ENCODE results near the gene TMEM147.

Gene TMEM147

GRCh38 chr19:35519291-35519690 is 26.1 kb upstream of the TMEM147 start:
- no peak overlapping the region for H3K4me3 ChIP-seq (ENCODE audit: low read depth, low read length)
- H3K9ac ChIP-seq (ENCODE audit: low read depth, low read length) = no peak overlapping the region
- no peak overlapping the region for H3K27ac ChIP-seq (ENCODE audit: low read depth, low read length)
- peaks cover 11% of the 10 kb centered on the region for H3K4me1 ChIP-seq (ENCODE audit: control insufficient read depth, insufficient read depth, low read length)
- no peaks in the 10 kb centered on the region for H3K36me3 ChIP-seq (ENCODE audit: control insufficient read depth, insufficient read depth, low read length)
- no peaks in the 10 kb centered on the region for H3K27me3 ChIP-seq (ENCODE audit: control insufficient read depth, insufficient read depth, low read length)
- H3K9me3 ChIP-seq (ENCODE audit: control insufficient read depth, insufficient read depth, low read length) = no peaks in the 10 kb centered on the region

GRCh38 chr19:35521124-35521743 is 24.2 kb upstream of the TMEM147 start:
- no peaks in the 10 kb centered on the region for H3K27me3 ChIP-seq (ENCODE audit: control insufficient read depth, insufficient read depth, low read length)
- H3K9me3 ChIP-seq (ENCODE audit: control insufficient read depth, insufficient read depth, low read length) = no peaks in the 10 kb centered on the region
- no peak overlapping the region for H3K4me3 ChIP-seq (ENCODE audit: low read depth, low read length)
- H3K36me3 ChIP-seq (ENCODE audit: control insufficient read depth, insufficient read depth, low read length) = no peaks in the 10 kb centered on the region
- H3K9ac ChIP-seq (ENCODE audit: low read depth, low read length) = no peak overlapping the region
- H3K27ac ChIP-seq (ENCODE audit: low read depth, low read length) = no peak overlapping the region
- H3K4me1 ChIP-seq (ENCODE audit: control insufficient read depth, insufficient read depth, low read length) = peaks cover 14% of the 10 kb centered on the region

GRCh38 chr19:35522745-35523327 is 22.6 kb upstream of the TMEM147 start:
- Histone ChIP-seq H3K27me3 (ENCODE audit: control insufficient read depth, insufficient read depth, low read length) (no peaks in the 10 kb centered on the region), H3K36me3 (ENCODE audit: control insufficient read depth, insufficient read depth, low read length) (no peaks in the 10 kb centered on the region), H3K9me3 (ENCODE audit: control insufficient read depth, insufficient read depth, low read length) (no peaks in the 10 kb centered on the region), H3K9ac (ENCODE audit: low read depth, low read length) (no peak overlapping the region), H3K4me3 (ENCODE audit: low read depth, low read length) (no peak overlapping the region), H3K27ac (ENCODE audit: low read depth, low read length) (no peak overlapping the region), H3K4me1 (ENCODE audit: control insufficient read depth, insufficient read depth, low read length) (peaks cover 14% of the 10 kb centered on the region)

GRCh38 chr19:35524181-35524837 is 21.1 kb upstream of the TMEM147 start:
- H3K4me1 ChIP-seq (ENCODE audit: control insufficient read depth, insufficient read depth, low read length) = peaks cover 14% of the 10 kb centered on the region
- H3K36me3 ChIP-seq (ENCODE audit: control insufficient read depth, insufficient read depth, low read length) = no peaks in the 10 kb centered on the region
- H3K27ac ChIP-seq (ENCODE audit: low read depth, low read length) = no peak overlapping the region
- H3K9me3 ChIP-seq (ENCODE audit: control insufficient read depth, insufficient read depth, low read length) = no peaks in the 10 kb centered on the region
- H3K9ac ChIP-seq (ENCODE audit: low read depth, low read length) = no peak overlapping the region
- H3K27me3 ChIP-seq (ENCODE audit: control insufficient read depth, insufficient read depth, low read length) = 0 out of 2 replicates have a peak, but pooled peaks cover 7% of the 10 kb centered on the region
- peak overlapping the region; percentile 7; the same call in 1 of the 2 replicates for H3K4me3 ChIP-seq (ENCODE audit: low read depth, low read length)

GRCh38 chr19:35525873-35526272 is 19.6 kb upstream of the TMEM147 start:
- Histone ChIP-seq H3K27me3 (ENCODE audit: control insufficient read depth, insufficient read depth, low read length) (peaks cover 7% of the 10 kb centered on the region; the same call in 1 of the 2 replicates), H3K9ac (ENCODE audit: low read depth, low read length) (no peak overlapping the region), H3K4me3 (ENCODE audit: low read depth, low read length) (no peak overlapping the region), H3K9me3 (ENCODE audit: control insufficient read depth, insufficient read depth, low read length) (no peaks in the 10 kb centered on the region), H3K27ac (ENCODE audit: low read depth, low read length) (no peak overlapping the region), H3K36me3 (ENCODE audit: control insufficient read depth, insufficient read depth, low read length) (no peaks in the 10 kb centered on the region), H3K4me1 (ENCODE audit: control insufficient read depth, insufficient read depth, low read length) (peaks cover 14% of the 10 kb centered on the region)

GRCh38 chr19:35528218-35529038 is 17.0 kb upstream of the TMEM147 start, which contains the start of gene SBSN:
TSS of gene SBSN (minus strand) at chr19:35528311. CDS start at chr19:35528281, 30 bp downstream.
- peaks cover 7% of the 10 kb centered on the region; the same call in 1 of the 2 replicates for H3K27me3 ChIP-seq (ENCODE audit: control insufficient read depth, insufficient read depth, low read length)
- H3K9me3 ChIP-seq (ENCODE audit: control insufficient read depth, insufficient read depth, low read length) = no peaks in the 10 kb centered on the region
- H3K9ac ChIP-seq (ENCODE audit: low read depth, low read length) = no peak within 1 kb of the TSS
- peaks cover 11% of the 10 kb centered on the region for H3K4me1 ChIP-seq (ENCODE audit: control insufficient read depth, insufficient read depth, low read length)
- no peak within 1 kb of the TSS for H3K27ac ChIP-seq (ENCODE audit: low read depth, low read length)
- no peaks in the 10 kb centered on the region for H3K36me3 ChIP-seq (ENCODE audit: control insufficient read depth, insufficient read depth, low read length)
- H3K4me3 ChIP-seq (ENCODE audit: low read depth, low read length) = no peak within 1 kb of the TSS

GRCh38 chr19:35529241-35530218 is 15.9 kb upstream of the TMEM147 start:
- Histone ChIP-seq H3K27me3 (ENCODE audit: control insufficient read depth, insufficient read depth, low read length) (peaks cover 7% of the 10 kb centered on the region; the same call in 1 of the 2 replicates), H3K27ac (ENCODE audit: low read depth, low read length) (no peak overlapping the region), H3K4me1 (ENCODE audit: control insufficient read depth, insufficient read depth, low read length) (peaks cover 7% of the 10 kb centered on the region; the same call in 1 of the 2 replicates), H3K9me3 (ENCODE audit: control insufficient read depth, insufficient read depth, low read length) (no peaks in the 10 kb centered on the region), H3K36me3 (ENCODE audit: control insufficient read depth, insufficient read depth, low read length) (no peaks in the 10 kb centered on the region), H3K9ac (ENCODE audit: low read depth, low read length) (no peak overlapping the region), H3K4me3 (ENCODE audit: low read depth, low read length) (no peak overlapping the region)

- no peak overlapping the region for H3K27ac ChIP-seq (ENCODE audit: low read depth, low read length)
- H3K36me3 ChIP-seq (ENCODE audit: control insufficient read depth, insufficient read depth, low read length) = no peaks in the 10 kb centered on the region
- H3K4me3 ChIP-seq (ENCODE audit: low read depth, low read length) = no peak overlapping the region
- peaks cover 7% of the 10 kb centered on the region; the same call in 1 of the 2 replicates for H3K27me3 ChIP-seq (ENCODE audit: control insufficient read depth, insufficient read depth, low read length)
- H3K9ac ChIP-seq (ENCODE audit: low read depth, low read length) = no peak overlapping the region
- no peaks in the 10 kb centered on the region for H3K9me3 ChIP-seq (ENCODE audit: control insufficient read depth, insufficient read depth, low read length)
- peaks cover 3% of the 10 kb centered on the region for H3K4me1 ChIP-seq (ENCODE audit: control insufficient read depth, insufficient read depth, low read length)
These were observed 14.1 kb upstream of the TMEM147 start for GRCh38 chr19:35531291-35531690.

GRCh38 chr19:35533201-35533821 is 12.1 kb upstream of the TMEM147 start, which contains the start of gene GAPDHS:
TSS of gene GAPDHS (plus strand) at chr19:35533456. CDS start at chr19:35533528, 72 bp downstream.
- Histone ChIP-seq H3K9me3 (ENCODE audit: control insufficient read depth, insufficient read depth, low read length) (no peaks in the 10 kb centered on the region), H3K36me3 (ENCODE audit: control insufficient read depth, insufficient read depth, low read length) (no peaks in the 10 kb centered on the region), H3K9ac (ENCODE audit: low read depth, low read length) (no peak within 1 kb of the TSS), H3K4me3 (ENCODE audit: low read depth, low read length) (no peak within 1 kb of the TSS), H3K27ac (ENCODE audit: low read depth, low read length) (no peak within 1 kb of the TSS), H3K27me3 (ENCODE audit: control insufficient read depth, insufficient read depth, low read length) (peaks cover 3% of the 10 kb centered on the region; the same call in 1 of the 2 replicates), H3K4me1 (ENCODE audit: control insufficient read depth, insufficient read depth, low read length) (peaks cover 9% of the 10 kb centered on the region)

Measured in HUES48 (cell line).